Psoas muscle (tissue), 8 donors: ENCODE measurements around the gene ADORA2A. TPM values are rescaled to one million over a fixed set of nuclear protein-coding genes. Genes with fewer than 3 reads are reported as not detected.

Experiments
- ATAC-seq, 4 donors: fragments of 200-7000 bp; cut with Tn5 transposase; one replicate each; pipeline ENCODE4 v1.9.1; 2020; ENCODE audit warnings: moderate library complexity in 3 of 4, mild to moderate bottlenecking in 2 of 4
- DNase-seq, 2 donors: peaks; one replicate each; pipeline ENCODE4 v3.0.0-alpha.2; 2020
- H3K27ac ChIP-seq: fragments of 200-600 bp; one replicate; pipeline ENCODE4 v1.8.0; 2022
- H3K27me3 ChIP-seq, 3 donors: fragments of 200-600 bp in 1 of 3; one replicate each; pipeline versions ENCODE4 v1.6.1 to v1.8.0; 2013 to 2022; ENCODE audit warnings: low read length in 2 of 3, mild to moderate bottlenecking in 2 of 3, moderate library complexity in 1 of 3; ENCODE audit not compliant: insufficient read depth in 3 of 3
- H3K36me3 ChIP-seq, 2 donors: fragments of 200-600 bp in 1 of 2; one replicate each; pipeline versions ENCODE4 v1.6.1 to v1.8.0; 2013 to 2022; ENCODE audit warnings: low read depth in 1 of 2, mild to moderate bottlenecking in 1 of 2, moderate library complexity in 1 of 2; ENCODE audit not compliant: insufficient read depth in 1 of 2
- H3K4me1 ChIP-seq: fragments of 200-600 bp; one replicate; pipeline ENCODE4 v1.8.0; 2022
- H3K4me3 ChIP-seq: fragments of 200-600 bp; one replicate; pipeline ENCODE4 v1.8.0; 2022; ENCODE audit warnings: mild to moderate bottlenecking
- H3K9me3 ChIP-seq: fragments of 200-600 bp; one replicate; pipeline ENCODE4 v1.8.0; 2022
- CTCF ChIP-seq: fragments of 200-600 bp; IDR thresholded peaks from one replicate; pipeline ENCODE4 v1.8.0; 2022; ENCODE audit warnings: antibody characterized with exemption
- WGBS, 3 donors: extraction: QIAGEN DNeasy Blood & Tissue Kit; methylation state at CpG; one replicate each; pipeline versions ENCODE4 v1.1.6 to v1.1.7; 2013; 5-methylcytosine and 5-hydroxymethylcytosine counted together
- intact Hi-C, 2 donors: fragments of 100-400 bp; cut with DNase I; formaldehyde crosslinking; loops; one replicate each; pipeline versions ENCODE4 v1.11.0 to v1.14.2; 2022
- polyA plus RNA-seq, 3 donors: library from polyadenylated mRNA; stranded (reverse); fragments of 200-250 nt; gene quantifications; one replicate each; pipeline ENCODE4 v1.2.3, GENCODE V29; 2013
- total RNA-seq, 4 donors: library from RNA; stranded (reverse); fragmentation: NEBNext Ultra II Directional in 2 of 4; extraction: Animal tissue kit (Norgen Biotek cat#: 25700) in 2 of 4; gene quantifications; one replicate each; pipeline versions ENCODE4 v1.2.1 to v1.2.4, GENCODE V29; 2021 to 2023
- donor health status: healthy with polysubstance abuse.
- donor health status: DM: no; HTN: no; CAD: no; lungs with moderate emphysema.
- donor health status: Bipolar disorder and iron deficiency.
- donor health status: healthy.
- donor health status: DM: yes; HTN: yes; CAD: no.
- donor health status: DM: no; HTN: no; CAD: no.
- donor health status: DM: no; HTN: no; CAD: no.
- donor health status: DM: yes; HTN: yes; CAD: no.

ADORA2A gene
- total and polyA plus RNA-seq, 7 donors = 0.97 to 2.4 (median 1.7) TPM

GRCh38 chr22:24451162-24451561 lies 23.8 kb downstream of the ADORA2A start:
- H3K9me3 ChIP-seq = no peaks in the 10 kb centered on the region
- no peak for DNase-seq
- no peaks in the 10 kb centered on the region for H3K27me3 ChIP-seq
- no peak overlapping the region for H3K27ac ChIP-seq
- TF ChIP-seq CTCF = no peak
- intact Hi-C loops = no loop called here
- no peaks in the 10 kb centered on the region for H3K36me3 ChIP-seq
- no peak for ATAC-seq
- no peaks in the 10 kb centered on the region for H3K4me1 ChIP-seq
- no peak overlapping the region for H3K4me3 ChIP-seq

GRCh38 chr22:24453853-24454252 lies 26.5 kb downstream of the ADORA2A start:
- H3K9me3 ChIP-seq = no peaks in the 10 kb centered on the region
- ATAC-seq (no peak), DNase-seq (no peak)
- no peak overlapping the region for H3K4me3 ChIP-seq
- no peaks in the 10 kb centered on the region for H3K4me1 ChIP-seq
- WGBS, 3 donors = 83 to 97% (median 84%) methylated on average over 1 of the region's 1 CpG
- intact Hi-C loops = no loop called here
- H3K27me3 ChIP-seq = no peaks in the 10 kb centered on the region
- H3K27ac ChIP-seq = no peak overlapping the region
- TF ChIP-seq CTCF = no peak
- no peaks in the 10 kb centered on the region for H3K36me3 ChIP-seq

- H3K27me3 ChIP-seq = no peaks in the 10 kb centered on the region
- no peaks in the 10 kb centered on the region for H3K36me3 ChIP-seq
- 64 to 83% (median 67%) methylated on average over 4 of the region's 4 CpGs for WGBS, 3 donors
- intact Hi-C loops = no loop called here
- no peak for ATAC-seq
- H3K4me1 ChIP-seq = no peaks in the 10 kb centered on the region
- DNase-seq = no peak
- H3K4me3 ChIP-seq = no peak overlapping the region
- no peak overlapping the region for H3K27ac ChIP-seq
- TF ChIP-seq CTCF = no peak
- H3K9me3 ChIP-seq = no peaks in the 10 kb centered on the region
Observed at GRCh38 chr22:24455039-24455438, 27.6 kb downstream of the ADORA2A start.

- no peak for ATAC-seq
- Histone ChIP-seq H3K27me3 (no peaks in the 10 kb centered on the region), H3K27ac (no peak overlapping the region), H3K9me3 (no peaks in the 10 kb centered on the region), H3K4me1 (no peaks in the 10 kb centered on the region), H3K36me3 (no peaks in the 10 kb centered on the region), H3K4me3 (no peak overlapping the region)
- 56 to 59% (median 56%) methylated on average over 9 of the region's 9 CpGs for WGBS, 3 donors
- TF ChIP-seq CTCF = no peak
- intact Hi-C loops = no loop called here
- peak in 1 of 2 donors; percentile 62 for DNase-seq
Observed at GRCh38 chr22:24455751-24456426, 28.5 kb downstream of the ADORA2A start.

- Histone ChIP-seq H3K36me3 (no peaks in the 10 kb centered on the region), H3K27me3 (no peaks in the 10 kb centered on the region), H3K4me3 (no peak overlapping the region), H3K27ac (no peak overlapping the region), H3K9me3 (no peaks in the 10 kb centered on the region), H3K4me1 (no peaks in the 10 kb centered on the region)
- DNase-seq = no peak
- WGBS, 3 donors = 90 to 93% (median 92%) methylated on average over 3 of the region's 3 CpGs
- no peak for ATAC-seq
- TF ChIP-seq CTCF = no peak
- intact Hi-C loops = no loop called here
Observed at GRCh38 chr22:24457894-24458420, 30.6 kb downstream of the ADORA2A start.
